ENCODE results near the gene GHDC. TPM values are rescaled to one million over a fixed set of nuclear protein-coding genes. Genes with fewer than 3 reads are reported as not detected.

The GHDC gene
- total RNA-seq, 1 experiment from 2014 or later, result 8.5 TPM

GRCh38 chr17:42153919-42154742, 40.2 kb downstream of the GHDC start:
- peak overlapping the region; percentile 83 for H3K9ac ChIP-seq (ENCODE audit: extremely low read depth, insufficient read length, low read length)
- TF ChIP-seq CTCF (conservative IDR thresholded peaks at IDR 0.05), result no peak
- peaks cover 28 to 32% of the 10 kb centered on the region in 2 experiments for H3K4me1 Mint-ChIP-seq
- H3T11ph ChIP-seq (ENCODE audit: low read length), result no peak overlapping the region
- H3K36me3 Mint-ChIP-seq (ENCODE audit: insufficient read depth in 1 of 3, low read depth in 3 of 3), result peaks cover 0 to 6% (median 0%) of the 10 kb centered on the region in 3 experiments; a peak in 2 of 7 replicates
- no peak overlapping the region for H3K56ac ChIP-seq (ENCODE audit: insufficient read length, low read depth, low read length)
- no peak overlapping the region for H2BK15ac ChIP-seq (ENCODE audit: low read depth, low read length)
- no peak overlapping the region for H4K5ac ChIP-seq (ENCODE audit: insufficient read length, low read depth, low read length)
- no peaks in the 10 kb centered on the region for H4K20me1 ChIP-seq (ENCODE audit: control insufficient read depth, insufficient read depth, insufficient read length)
- no peaks in the 10 kb centered on the region for H3K27me3 Mint-ChIP-seq (ENCODE audit: low read depth)
- DNase-seq, result no peak
- no peak overlapping the region for H2BK5ac ChIP-seq (ENCODE audit: insufficient read length, low read length)
- no peak overlapping the region for H2BK120ac ChIP-seq (ENCODE audit: low read depth, low read length, poor library complexity, severe bottlenecking)
- H3K79me2 ChIP-seq (ENCODE audit: insufficient read depth, low read length), result peaks cover 17% of the 10 kb centered on the region; the same call in 1 of the 2 replicates
- H3K9me3 ChIP-seq (ENCODE audit: control insufficient read depth, low read depth, low read length), result no peaks in the 10 kb centered on the region
- H3K27ac Mint-ChIP-seq, result peak overlapping the region; percentile 17 to 73 (median 62); a peak in 6 of 7 replicates
- H3K4me2 ChIP-seq (ENCODE audit: insufficient read depth, insufficient read length, low read length), result peak overlapping the region; percentile 97
- H3K14ac ChIP-seq (ENCODE audit: insufficient read depth, low read length), result no peak overlapping the region
- H3K4ac ChIP-seq (ENCODE audit: low read depth, low read length), result no peak overlapping the region
- H3K27ac ChIP-seq (ENCODE audit: insufficient read length, low read depth, low read length), result no peak overlapping the region
- no peak overlapping the region for H2AK5ac ChIP-seq (ENCODE audit: insufficient read length, low read length)
- H4K8ac ChIP-seq (replicated peaks; ENCODE audit: insufficient read length, low read depth, low read length), result no peak overlapping the region
- H3K23me2 ChIP-seq (ENCODE audit: insufficient read length, low read depth, low read length, poor library complexity, severe bottlenecking), result peaks cover 15% of the 10 kb centered on the region
- peak overlapping the region; percentile 86 to 89 for H3K4me3 Mint-ChIP-seq
- H3K9me3 Mint-ChIP-seq, result no peaks in the 10 kb centered on the region
- no peak overlapping the region for H2BK20ac ChIP-seq (ENCODE audit: low read depth, low read length, poor library complexity, severe bottlenecking)
- H3K23ac ChIP-seq (ENCODE audit: insufficient read length, low read depth, low read length), result no peak overlapping the region
- no peaks in the 10 kb centered on the region for H3K27me3 ChIP-seq (ENCODE audit: insufficient read depth, low read length)
- WGBS (ENCODE audit: extremely low coverage, insufficient read length, low lambda C conversion rate), result no CpG with 5 or more reads among the region's 15 CpGs
- no peak overlapping the region for H4K91ac ChIP-seq (ENCODE audit: insufficient read length, low read depth, low read length)
- H3K18ac ChIP-seq (ENCODE audit: insufficient read length, low read depth, low read length), result no peak overlapping the region
- H3K79me1 ChIP-seq (ENCODE audit: insufficient read depth, low read depth, low read length, poor library complexity, severe bottlenecking), result peaks cover 2% of the 10 kb centered on the region
- H3K4me1 ChIP-seq (ENCODE audit: insufficient read depth, low read length), result no peaks in the 10 kb centered on the region; the same call in 1 of the 2 replicates
- no peak overlapping the region for H2AFZ ChIP-seq (ENCODE audit: low read length)
- no peak overlapping the region for H2BK12ac ChIP-seq (ENCODE audit: insufficient read length, low read depth, low read length)
